OCI-LY7 (cell line): ENCODE data around the gene CYTH3. TPM values are rescaled to one million over a fixed set of nuclear protein-coding genes. Genes with fewer than 3 reads are reported as not detected.

Experiments used
- BruUV-seq: library from RNA; stranded (reverse); fragments of 400-500 nt; replicated peaks from 2 replicates; lab custom pipeline; 2021; lab: Mats Ljungman, UMichigan
- CTCF ChIA-PET: fragments of 300-600 bp; sonication (Branson Sonifier 250); formaldehyde crosslinking; loops from one replicate; lab custom pipeline; 2022; ENCODE audit warnings: antibody characterized with exemption; ENCODE audit not compliant: unreplicated experiment; lab: Charles Lee
- POLR2A ChIA-PET: fragments of 300-600 bp; sonication (Branson Sonifier 250); formaldehyde crosslinking; loops from one replicate; lab custom pipeline; 2022; ENCODE audit warnings: antibody characterized with exemption; lab: Charles Lee
- DNase-seq: peaks from one replicate; pipeline ENCODE4 v3.0.0-alpha.2; 2015; ENCODE audit warnings: low spot score
- H2AFZ ChIP-seq: fragments of 200-600 bp; sonication (generic), shearing (Covaris generic); 2 replicates; pipeline ENCODE4 v1.6.1; 2014; ENCODE audit warnings: mild to moderate bottlenecking, antibody characterized with exemption, low read length, moderate library complexity
- H3K27ac ChIP-seq: fragments of 200-600 bp; sonication (generic); 2 replicates; pipeline ENCODE4 v1.5.1; 2014; ENCODE audit warnings: mixed run types, low read depth, mild to moderate bottlenecking, moderate library complexity, low read length, inconsistent platforms; ENCODE audit not compliant: poor library complexity, severe bottlenecking
- H3K36me3 ChIP-seq: fragments of 200-600 bp; sonication (generic); 2 replicates; pipeline ENCODE4 v1.6.1; 2014; ENCODE audit warnings: mild to moderate bottlenecking, antibody characterized with exemption, low read length, moderate library complexity, mixed read lengths; ENCODE audit not compliant: insufficient read depth
- H3K4me1 ChIP-seq: fragments of 200-600 bp; sonication (generic); 2 replicates; pipeline ENCODE4 v1.5.1; 2014; ENCODE audit warnings: mild to moderate bottlenecking, low read length; ENCODE audit not compliant: insufficient read depth, poor library complexity, severe bottlenecking
- H3K4me2 ChIP-seq: fragments of 200-600 bp; sonication (generic); 2 replicates; pipeline ENCODE4 v1.6.1; 2014; ENCODE audit warnings: mild to moderate bottlenecking, low read length
- H3K4me3 ChIP-seq: fragments of 200-600 bp; sonication (generic); 2 replicates; pipeline ENCODE4 v1.5.1; 2014; ENCODE audit warnings: mild to moderate bottlenecking, low read depth, low read length; ENCODE audit not compliant: poor library complexity, severe bottlenecking
- H3K79me2 ChIP-seq: fragments of 200-600 bp; sonication (generic); 2 replicates; pipeline ENCODE4 v1.6.1; 2016; ENCODE audit warnings: low read depth, mild to moderate bottlenecking, low read length, moderate library complexity, mixed read lengths; ENCODE audit not compliant: insufficient read depth
- H3K9me2 ChIP-seq: fragments of 200-600 bp; sonication (generic); 2 replicates; pipeline ENCODE4 v1.6.1; 2016; ENCODE audit warnings: mild to moderate bottlenecking, low read length, mixed read lengths; ENCODE audit not compliant: insufficient read depth
- H3K9me3 ChIP-seq: fragments of 200-600 bp; sonication (generic); 2 replicates; pipeline ENCODE4 v1.6.1; 2014; ENCODE audit warnings: mild to moderate bottlenecking, mixed run types, low read length, mixed read lengths
- H4K20me1 ChIP-seq: fragments of 200-600 bp; sonication (generic); 2 replicates; pipeline ENCODE4 v1.6.1; 2014; ENCODE audit warnings: mild to moderate bottlenecking, antibody characterized with exemption, low read length, moderate library complexity, mixed read lengths; ENCODE audit not compliant: insufficient read depth
- CTCF ChIP-seq: fragments of 200-600 bp; sonication (generic); conservative IDR thresholded peaks from 2 replicates; pipeline ENCODE4 v1.5.1; 2014; ENCODE audit warnings: mild to moderate bottlenecking, antibody characterized with exemption, low read length, moderate library complexity, mixed read lengths
- EZH2phosphoT487 ChIP-seq: fragments of 200-600 bp; sonication (generic); IDR thresholded peaks from 2 replicates; pipeline ENCODE4 v1.6.1; 2018; ENCODE audit warnings: low read depth, borderline replicate concordance, mild to moderate bottlenecking, mixed run types, antibody characterized with exemption, low read length, moderate library complexity, mixed read lengths
- intact Hi-C: fragments of 100-400 bp; cut with micrococcal nuclease; formaldehyde crosslinking; loops from one replicate; pipeline ENCODE4 v1.10.0; 2022; ENCODE audit not compliant: unreplicated experiment
- total RNA-seq, 2 experiments: library from RNA; depleted of rRNA in 1 of 2; stranded (reverse); fragments of >200 nt in 1 of 2; shearing (Covaris generic) in 1 of 2; gene quantifications; 2 replicates each; pipeline ENCODE4 v1.2.3, GENCODE V29; 2014 to 2022

The CYTH3 gene
- total RNA-seq, 2 experiments from 2014 or later: 3.7 to 4.7 TPM

- POLR2A ChIA-PET: interaction anchor here (0.6 to 2.1 kb wide), 4 partner anchors 10 to 392 kb away, joined by 3 to 7 read pairs (median 5); no protein-coding TSS in a partner anchor
- CTCF ChIA-PET: no interaction called here
Measured at GRCh38 chr7:6139189-6139996, 133.0 kb downstream of the CYTH3 start.

GRCh38 chr7:6136475-6136874 is 135.9 kb downstream of the CYTH3 start:
- H3K9me3 ChIP-seq: no peaks in the 10 kb centered on the region

More at GRCh38 chr7:6139189-6139996, 133.0 kb downstream of the CYTH3 start:
- Histone ChIP-seq H3K9me3 (no peaks in the 10 kb centered on the region), H4K20me1 (no peaks in the 10 kb centered on the region), H3K4me1 (no peaks in the 10 kb centered on the region), H3K27ac (no peak overlapping the region), H3K36me3 (peaks cover 57% of the 10 kb centered on the region), H3K79me2 (no peaks in the 10 kb centered on the region), H3K4me2 (no peak overlapping the region), H3K9me2 (no peaks in the 10 kb centered on the region), H2AFZ (no peak overlapping the region), H3K4me3 (no peak overlapping the region)
- intact Hi-C loops: no loop called here
- no TSS peak for BruUV-seq
- no peak for TF ChIP-seq EZH2phosphoT487
- no peak for TF ChIP-seq CTCF
- DNase-seq: no peak

More at GRCh38 chr7:6136475-6136874, 135.9 kb downstream of the CYTH3 start:
- ChIA-PET POLR2A (interaction anchor here (0.7 to 2.2 kb wide), 2 partner anchors 21 to 99 kb away, joined by 3 to 10 read pairs; no protein-coding TSS in a partner anchor), CTCF (no interaction called here)
- no peak overlapping the region for H3K4me3 ChIP-seq
- H3K79me2 ChIP-seq: no peaks in the 10 kb centered on the region
- no peaks in the 10 kb centered on the region for H4K20me1 ChIP-seq
- H3K4me2 ChIP-seq: no peak overlapping the region
- no peaks in the 10 kb centered on the region for H3K4me1 ChIP-seq
- TF ChIP-seq CTCF: no peak
- no peak for TF ChIP-seq EZH2phosphoT487
- no peak overlapping the region for H2AFZ ChIP-seq
- peaks cover 59% of the 10 kb centered on the region for H3K36me3 ChIP-seq
- no TSS peak for BruUV-seq
- no peaks in the 10 kb centered on the region for H3K9me2 ChIP-seq
- no peak overlapping the region for H3K27ac ChIP-seq
- DNase-seq: no peak
- intact Hi-C loops: no loop called here
